Measurements from ENCODE around the gene LCMT1.

GRCh38 chr16:25143928-25144327 is 32.4 kb downstream of the LCMT1 start:
- no peak for TF ChIP-seq EP300 (conservative IDR thresholded peaks at IDR 0.05; ENCODE audit: poor library complexity, severe bottlenecking)
- no peak for TF ChIP-seq CTCF (IDR thresholded peaks at IDR 0.05; ENCODE audit: poor library complexity, severe bottlenecking)

Measured in neural cell (in vitro differentiated cells).